ENCODE measurements around the gene ALKBH6. TPM values are rescaled to one million over a fixed set of nuclear protein-coding genes. Genes with fewer than 3 reads are reported as not detected.
A peak's percentile ranks its signal among the peaks of the same experiment; 100 is the strongest.

ALKBH6 gene
- total and polyA plus RNA-seq, 2 donors from 2014 or later, result 21.5 to 21.7 TPM

DNA sequence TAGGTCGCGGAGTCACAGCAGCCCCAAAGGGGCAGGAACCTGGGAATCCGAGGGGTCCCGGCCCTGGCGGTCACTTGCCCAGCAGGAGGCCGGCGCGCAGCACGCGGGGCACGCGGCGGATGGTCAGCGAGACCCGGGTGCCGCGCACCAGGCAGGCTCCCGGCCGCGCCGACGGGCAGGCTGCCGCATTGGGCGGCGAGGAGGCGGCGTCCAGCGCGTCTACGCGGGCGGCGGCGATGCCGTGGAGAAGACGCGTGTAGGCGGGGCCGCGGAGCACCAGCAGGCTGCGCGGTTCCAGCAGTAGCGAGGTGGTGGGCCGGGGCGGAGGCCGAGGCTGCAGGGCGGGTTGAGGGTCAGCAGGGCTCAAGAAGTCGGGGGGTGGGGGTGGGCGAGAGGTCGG lies 4.8 kb downstream of the ALKBH6 start:
- Histone ChIP-seq H3K36me3 (ENCODE audit: control insufficient read depth in 2 of 3, insufficient read depth in 3 of 3, low read length in 3 of 3) (no peaks in the 10 kb centered on the region), H3K27ac (ENCODE audit: low read depth in 2 of 2, low read length in 2 of 2) (no peak overlapping the region), H3K27me3 (ENCODE audit: control insufficient read depth, insufficient read depth, low read length) (no peaks in the 10 kb centered on the region), H3K9ac (ENCODE audit: low read length in 3 of 3) (peak overlapping the region in 1 of 3 donors; percentile 48), H3K4me1 (ENCODE audit: control insufficient read depth in 2 of 3, insufficient read depth in 2 of 3, low read depth in 1 of 3, low read length in 3 of 3) (peaks cover 0 to 5% (median 0%) of the 10 kb centered on the region in 3 donors), H3K4me3 (ENCODE audit: low read length in 3 of 3) (peak overlapping the region in 2 of 3 donors; percentile 11 to 61), H3K9me3 (ENCODE audit: control insufficient read depth in 2 of 3, insufficient read depth in 1 of 3, low read length in 3 of 3) (no peaks in the 10 kb centered on the region)
- DNase-seq (peak; percentile 54 to 91 (median 77)), FAIRE-seq (no peak)
- TF ChIP-seq, protein P1, sequence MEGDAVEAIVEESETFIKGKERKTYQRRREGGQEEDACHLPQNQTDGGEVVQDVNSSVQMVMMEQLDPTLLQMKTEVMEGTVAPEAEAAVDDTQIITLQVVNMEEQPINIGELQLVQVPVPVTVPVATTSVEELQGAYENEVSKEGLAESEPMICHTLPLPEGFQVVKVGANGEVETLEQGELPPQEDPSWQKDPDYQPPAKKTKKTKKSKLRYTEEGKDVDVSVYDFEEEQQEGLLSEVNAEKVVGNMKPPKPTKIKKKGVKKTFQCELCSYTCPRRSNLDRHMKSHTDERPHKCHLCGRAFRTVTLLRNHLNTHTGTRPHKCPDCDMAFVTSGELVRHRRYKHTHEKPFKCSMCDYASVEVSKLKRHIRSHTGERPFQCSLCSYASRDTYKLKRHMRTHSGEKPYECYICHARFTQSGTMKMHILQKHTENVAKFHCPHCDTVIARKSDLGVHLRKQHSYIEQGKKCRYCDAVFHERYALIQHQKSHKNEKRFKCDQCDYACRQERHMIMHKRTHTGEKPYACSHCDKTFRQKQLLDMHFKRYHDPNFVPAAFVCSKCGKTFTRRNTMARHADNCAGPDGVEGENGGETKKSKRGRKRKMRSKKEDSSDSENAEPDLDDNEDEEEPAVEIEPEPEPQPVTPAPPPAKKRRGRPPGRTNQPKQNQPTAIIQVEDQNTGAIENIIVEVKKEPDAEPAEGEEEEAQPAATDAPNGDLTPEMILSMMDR (IDR thresholded peaks at IDR 0.05; ENCODE audit: borderline replicate concordance, extremely low read depth, insufficient read depth), result no peak
- intact Hi-C loops (cut with DNase I), result no loop called here

DNA sequence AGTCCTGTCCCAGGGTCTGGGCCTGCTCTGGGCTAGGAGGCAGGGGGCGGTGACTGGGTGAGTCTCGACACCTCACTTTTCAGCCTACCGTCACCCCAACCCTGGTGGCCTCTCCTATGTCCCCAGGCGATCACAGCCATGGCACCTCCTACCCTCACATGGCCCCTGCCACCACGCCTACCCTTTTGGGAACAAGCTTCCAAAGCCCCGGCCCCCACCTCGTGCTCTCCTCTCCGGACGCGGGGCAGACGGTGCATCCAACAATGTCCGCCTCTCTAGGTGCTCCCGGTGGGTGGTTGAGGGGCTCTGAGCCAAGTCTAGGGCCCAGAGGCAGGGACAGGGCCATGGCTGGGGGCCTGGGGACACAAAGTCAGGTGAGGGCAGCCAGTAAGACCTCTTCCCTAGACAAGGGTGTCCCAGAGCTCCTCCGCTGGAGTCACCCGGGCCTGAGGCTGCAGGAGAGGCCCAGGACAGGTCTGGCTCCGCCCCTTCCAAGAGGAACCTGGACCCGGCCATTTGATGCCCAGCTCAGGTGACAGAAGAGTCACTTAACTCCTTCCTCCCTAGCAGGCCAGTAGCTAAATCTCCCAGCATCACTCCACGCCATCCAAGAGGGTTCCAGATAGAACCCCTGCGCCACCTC lies 5.6 kb downstream of the ALKBH6 start, which contains the start of gene SYNE4:
Gene SYNE4 (minus strand): TSS at position 478 of the 643 bp plus-strand sequence. CDS start 132 bp downstream, at position 346.
- intact Hi-C loops (cut with DNase I), result no loop called here
- no peaks in the 10 kb centered on the region for H3K36me3 ChIP-seq (ENCODE audit: control insufficient read depth in 2 of 3, insufficient read depth in 3 of 3, low read length in 3 of 3)
- FAIRE-seq (no peak), DNase-seq (peak; percentile 84 to 90 (median 88))
- TF ChIP-seq, protein P1 (IDR thresholded peaks at IDR 0.05; ENCODE audit: borderline replicate concordance, extremely low read depth, insufficient read depth), result no peak
- H3K27ac ChIP-seq (ENCODE audit: low read depth in 2 of 2, low read length in 2 of 2), result peak within 1 kb of the TSS in 1 of 2 donors; percentile 37
- H3K4me3 ChIP-seq (ENCODE audit: low read length in 3 of 3), result peak within 1 kb of the TSS; percentile 36 to 61 (median 47)
- H3K27me3 ChIP-seq (ENCODE audit: control insufficient read depth, insufficient read depth, low read length), result no peaks in the 10 kb centered on the region
- peaks cover 0 to 4% (median 0%) of the 10 kb centered on the region in 3 donors for H3K4me1 ChIP-seq (ENCODE audit: control insufficient read depth in 2 of 3, insufficient read depth in 2 of 3, low read depth in 1 of 3, low read length in 3 of 3)
- H3K9me3 ChIP-seq (ENCODE audit: control insufficient read depth in 2 of 3, insufficient read depth in 1 of 3, low read length in 3 of 3), result no peaks in the 10 kb centered on the region
- peak within 1 kb of the TSS in 1 of 3 donors; percentile 48 for H3K9ac ChIP-seq (ENCODE audit: low read length in 3 of 3)

DNA sequence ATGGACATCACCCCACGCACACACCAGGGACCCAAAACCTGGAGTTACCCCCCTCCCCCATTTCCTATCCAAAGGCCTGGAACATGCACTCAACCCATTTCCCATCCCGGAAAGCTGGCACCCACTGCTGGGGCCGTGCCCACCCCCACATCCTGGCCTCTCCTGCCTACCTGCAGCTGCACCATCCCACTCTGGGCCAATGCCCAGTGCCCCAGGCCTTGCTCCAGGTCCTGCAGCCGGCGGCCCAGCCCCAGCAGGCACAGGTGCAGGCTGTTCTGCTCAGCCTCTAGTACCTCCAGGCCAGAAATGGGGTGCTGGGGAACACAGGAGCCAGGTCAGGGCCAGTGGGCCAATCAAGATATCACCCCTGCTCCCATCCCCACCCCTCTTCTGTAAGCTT lies 7.1 kb downstream of the ALKBH6 start:
- DNase-seq, result no peak
- no peaks in the 10 kb centered on the region for H3K36me3 ChIP-seq (ENCODE audit: control insufficient read depth in 2 of 3, insufficient read depth in 3 of 3, low read length in 3 of 3)
- no peaks in the 10 kb centered on the region for H3K27me3 ChIP-seq (ENCODE audit: control insufficient read depth, insufficient read depth, low read length)
- H3K4me1 ChIP-seq (ENCODE audit: control insufficient read depth in 2 of 3, insufficient read depth in 2 of 3, low read depth in 1 of 3, low read length in 3 of 3), result no peaks in the 10 kb centered on the region
- TF ChIP-seq, protein P1 (IDR thresholded peaks at IDR 0.05; ENCODE audit: borderline replicate concordance, extremely low read depth, insufficient read depth), result no peak
- H3K27ac ChIP-seq (ENCODE audit: low read depth in 2 of 2, low read length in 2 of 2), result no peak overlapping the region
- no peaks in the 10 kb centered on the region for H3K9me3 ChIP-seq (ENCODE audit: control insufficient read depth in 2 of 3, insufficient read depth in 1 of 3, low read length in 3 of 3)
- intact Hi-C loops (cut with DNase I), result no loop called here
- H3K9ac ChIP-seq (ENCODE audit: low read length in 3 of 3), result no peak overlapping the region
- H3K4me3 ChIP-seq (ENCODE audit: low read length in 3 of 3), result no peak overlapping the region
- no peak for FAIRE-seq
